Activated CD8-positive, alpha-beta memory T cell treated with anti-CD3 and anti-CD28 coated beads for 4 hours (primary cell): Measurements from ENCODE around the gene TCF4.

ENCODE experiments used
- DNase-seq, 2 donors: peaks; one replicate each; pipeline ENCODE4 v3.0.0-alpha.2; 2020; ENCODE audit warnings: low read depth in 2 of 2

The TCF4 gene

GRCh38 chr18:55444536-55444935 is 143.5 kb downstream of the TCF4 start:
- no peak for DNase-seq

GRCh38 chr18:55443776-55444175 is 144.2 kb downstream of the TCF4 start:
- no peak for DNase-seq

- no peak for DNase-seq
Observed at GRCh38 chr18:55442561-55442960, 145.4 kb downstream of the TCF4 start.

GRCh38 chr18:55440988-55441387 is 147.0 kb downstream of the TCF4 start:
- no peak for DNase-seq

GRCh38 chr18:55439056-55439455 is 148.9 kb downstream of the TCF4 start:
- DNase-seq = no peak

- DNase-seq = no peak
Observed at GRCh38 chr18:55435592-55435991, 152.4 kb downstream of the TCF4 start.

- no peak for DNase-seq
Observed at GRCh38 chr18:55433648-55434047, 154.3 kb downstream of the TCF4 start.

- no peak for DNase-seq
Observed at GRCh38 chr18:55433140-55433539, 154.9 kb downstream of the TCF4 start.

- DNase-seq = no peak
Observed at GRCh38 chr18:55432307-55433040, 155.5 kb downstream of the TCF4 start.

GRCh38 chr18:55430026-55430425 is 158.0 kb downstream of the TCF4 start:
- DNase-seq = no peak

GRCh38 chr18:55427951-55428350 is 160.0 kb downstream of the TCF4 start:
- DNase-seq = no peak

GRCh38 chr18:55425698-55426097 is 162.3 kb downstream of the TCF4 start:
- no peak for DNase-seq

- no peak for DNase-seq
Observed at GRCh38 chr18:55422456-55423180, 165.4 kb downstream of the TCF4 start.

GRCh38 chr18:55421615-55422419 is 166.2 kb downstream of the TCF4 start:
- no peak for DNase-seq

- no peak for DNase-seq
Observed at GRCh38 chr18:55421308-55421614, 166.7 kb downstream of the TCF4 start.

- no peak for DNase-seq
Observed at GRCh38 chr18:55420665-55421307, 167.2 kb downstream of the TCF4 start.

GRCh38 chr18:55419947-55420664 is 167.9 kb downstream of the TCF4 start:
- no peak for DNase-seq

GRCh38 chr18:55419132-55419946 is 168.7 kb downstream of the TCF4 start:
- no peak for DNase-seq

- DNase-seq = no peak
Observed at GRCh38 chr18:55418439-55418838, 169.6 kb downstream of the TCF4 start.

- no peak for DNase-seq
Observed at GRCh38 chr18:55416791-55417190, 171.2 kb downstream of the TCF4 start.
